ENCODE measurements around the gene AGFG1. TPM values are rescaled to one million over a fixed set of nuclear protein-coding genes. Genes with fewer than 3 reads are reported as not detected.

Gene AGFG1
- polyA plus RNA-seq, 1 donor from 2014 or later, result 10.1 TPM

- H3K9me3 Mint-ChIP-seq, result no peaks in the 10 kb centered on the region
- H3K27ac Mint-ChIP-seq, result peak overlapping the region in 2 of 3 donors; percentile 40 to 87
- peaks cover 7 to 17% (median 16%) of the 10 kb centered on the region in 3 donors for H3K4me1 Mint-ChIP-seq
- peaks cover 9% of the 10 kb centered on the region for H3K27me3 Mint-ChIP-seq
- H3K36me3 Mint-ChIP-seq, result no peaks in the 10 kb centered on the region
- peak overlapping the region in 2 of 4 donors; percentile 63 to 68 for H3K4me3 Mint-ChIP-seq
Measured at GRCh38 chr2:227608561-227609338, 136.8 kb downstream of the AGFG1 start.

- peaks cover 12% of the 10 kb centered on the region for H3K27me3 Mint-ChIP-seq
- peaks cover 7 to 17% (median 16%) of the 10 kb centered on the region in 3 donors for H3K4me1 Mint-ChIP-seq
- H3K4me3 Mint-ChIP-seq, result peak overlapping the region in 1 of 4 donors; percentile 46
- H3K9me3 Mint-ChIP-seq, result no peaks in the 10 kb centered on the region
- H3K27ac Mint-ChIP-seq, result no peak overlapping the region
- H3K36me3 Mint-ChIP-seq, result no peaks in the 10 kb centered on the region
Measured at GRCh38 chr2:227610123-227610522, 138.2 kb downstream of the AGFG1 start.

Other genes with a start within 250 kb of the AGFG1 start
- gene MFF, start 146.9 kb upstream of the AGFG1 start, polyA plus RNA-seq, result 139 TPM
- not detected for gene TM4SF20, start 92.8 kb upstream of the AGFG1 start, polyA plus RNA-seq
- not detected for gene SCYGR1, start 84.2 kb upstream of the AGFG1 start, polyA plus RNA-seq
- not detected for gene SCYGR2, start 126.7 kb downstream of the AGFG1 start, polyA plus RNA-seq
- gene SCYGR3, start 142.7 kb downstream of the AGFG1 start, polyA plus RNA-seq, result not detected
- gene SCYGR4, start 145.3 kb downstream of the AGFG1 start, polyA plus RNA-seq, result not detected
- gene SCYGR5, start 194.6 kb downstream of the AGFG1 start, polyA plus RNA-seq, result not detected
- gene SLC19A3, start 245.9 kb downstream of the AGFG1 start, polyA plus RNA-seq, result not detected